GM18511 (cell line): Measurements from ENCODE around the gene GPHN.
A peak's percentile ranks its signal among the peaks of the same experiment; 100 is the strongest.
"Not testable (repeated sequence)": the region's sequence is repeated elsewhere in the genome, so short reads cannot be mapped to it uniquely, and the experiment has no call there.

Source experiments
- ATAC-seq: cut with Tn5 transposase; IDR thresholded peaks from one replicate; pipeline ENCODE4 v1.9.1; 2021; ENCODE audit warnings: mild to moderate bottlenecking, moderate library complexity; ENCODE audit not compliant: unreplicated experiment

GPHN gene

DNA sequence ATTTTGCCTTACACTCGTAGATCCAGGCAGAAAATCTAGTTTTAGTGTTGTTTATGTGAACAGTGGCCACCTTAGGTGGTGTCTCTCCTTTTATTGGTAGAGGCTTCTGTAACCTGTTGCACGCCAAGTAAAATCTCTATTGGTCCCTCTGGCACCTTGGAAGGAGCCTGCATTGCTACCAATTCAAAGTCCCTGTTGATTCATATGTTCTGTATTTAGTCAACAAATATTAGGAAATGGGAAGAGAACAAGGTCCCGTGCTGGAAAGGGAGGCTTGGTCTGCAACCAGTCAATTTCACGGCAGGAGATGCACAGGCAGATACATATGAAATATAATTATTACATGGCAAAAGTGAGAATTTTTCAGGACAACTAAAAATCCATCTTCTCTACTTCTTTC is 6.4 kb upstream of the GPHN start:
- ATAC-seq: no peak

DNA sequence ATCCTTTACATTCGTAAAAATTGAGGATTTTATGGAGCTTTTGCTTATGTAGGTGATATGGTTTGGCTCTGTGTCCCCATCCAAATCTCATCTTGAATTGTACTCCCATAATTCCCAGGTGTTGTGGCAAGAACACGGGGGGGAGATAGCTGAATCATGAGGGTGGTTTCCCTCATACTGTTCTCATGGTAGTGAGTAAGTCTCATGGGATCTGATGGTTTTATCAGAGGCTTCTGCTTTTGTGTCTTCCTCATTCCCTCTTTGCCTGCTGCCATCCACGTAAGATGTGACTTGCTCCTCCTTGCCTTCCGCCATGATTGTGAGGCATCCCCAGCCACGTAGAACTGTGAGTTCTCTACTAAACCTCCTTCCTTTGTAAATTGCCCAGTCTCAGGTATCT is 5.1 kb upstream of the GPHN start:
- ATAC-seq: not testable (repeated sequence)

DNA sequence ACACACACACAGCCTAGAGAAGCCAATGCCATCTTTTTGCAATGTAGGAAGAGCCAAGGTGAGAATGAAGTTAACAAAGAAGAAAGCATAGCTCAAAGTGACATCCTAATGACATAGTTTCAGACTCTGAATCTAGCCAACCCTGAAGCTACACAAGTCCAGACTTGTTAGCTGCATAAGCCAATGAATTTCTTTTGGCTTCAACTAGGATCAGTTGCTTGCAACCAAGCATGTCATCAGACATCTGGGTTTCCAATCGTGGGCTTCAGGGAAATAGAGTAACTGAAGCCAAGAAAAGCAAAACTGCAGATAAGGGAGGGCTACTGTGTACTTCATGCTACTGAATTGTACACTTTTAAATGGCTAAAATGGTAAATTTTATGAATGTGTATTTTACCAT is 4.4 kb upstream of the GPHN start:
- no peak for ATAC-seq

DNA sequence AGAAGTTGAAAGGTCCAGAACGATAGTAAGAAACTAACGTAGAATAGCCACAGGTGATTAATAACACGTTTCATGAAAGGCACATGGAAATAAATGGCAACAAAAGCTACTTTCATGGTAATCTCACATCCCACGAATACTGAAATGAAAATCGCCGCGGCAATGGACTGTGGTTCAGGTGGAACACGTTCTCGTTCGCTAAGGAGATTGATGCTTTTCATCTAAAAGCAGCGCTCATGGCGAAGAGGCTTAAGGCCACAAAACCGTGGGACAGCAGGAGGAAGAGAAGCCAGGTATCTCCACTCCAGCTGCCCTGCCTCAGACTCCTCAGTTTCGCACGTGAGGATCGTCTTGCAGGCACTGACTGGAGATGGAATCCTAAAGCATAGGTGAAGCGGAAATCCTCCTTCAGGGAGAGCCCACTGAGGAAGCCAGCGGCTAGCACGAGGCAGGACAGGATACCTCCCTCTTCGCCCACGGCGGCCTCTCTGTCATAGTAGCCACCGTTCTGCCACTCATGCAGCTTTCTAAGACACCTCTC is 696 bp upstream of the GPHN start:
- ATAC-seq: peak; percentile 23

DNA sequence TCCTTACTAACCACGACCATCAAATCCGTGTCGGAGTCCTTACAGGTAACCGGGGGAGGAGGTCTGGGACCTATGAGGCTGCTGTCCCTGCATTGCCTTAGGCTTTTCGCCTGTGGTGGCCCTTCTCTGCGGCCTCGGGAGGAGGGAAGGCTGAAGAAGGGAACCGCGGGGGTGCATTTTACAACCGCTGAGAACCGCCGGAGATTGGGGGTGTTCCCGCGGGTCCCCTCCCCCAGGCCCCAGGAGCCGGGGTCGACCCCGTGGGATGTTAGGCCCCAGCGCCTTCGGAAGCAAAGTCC is 549 bp downstream of the GPHN start:
- no peak for ATAC-seq

DNA sequence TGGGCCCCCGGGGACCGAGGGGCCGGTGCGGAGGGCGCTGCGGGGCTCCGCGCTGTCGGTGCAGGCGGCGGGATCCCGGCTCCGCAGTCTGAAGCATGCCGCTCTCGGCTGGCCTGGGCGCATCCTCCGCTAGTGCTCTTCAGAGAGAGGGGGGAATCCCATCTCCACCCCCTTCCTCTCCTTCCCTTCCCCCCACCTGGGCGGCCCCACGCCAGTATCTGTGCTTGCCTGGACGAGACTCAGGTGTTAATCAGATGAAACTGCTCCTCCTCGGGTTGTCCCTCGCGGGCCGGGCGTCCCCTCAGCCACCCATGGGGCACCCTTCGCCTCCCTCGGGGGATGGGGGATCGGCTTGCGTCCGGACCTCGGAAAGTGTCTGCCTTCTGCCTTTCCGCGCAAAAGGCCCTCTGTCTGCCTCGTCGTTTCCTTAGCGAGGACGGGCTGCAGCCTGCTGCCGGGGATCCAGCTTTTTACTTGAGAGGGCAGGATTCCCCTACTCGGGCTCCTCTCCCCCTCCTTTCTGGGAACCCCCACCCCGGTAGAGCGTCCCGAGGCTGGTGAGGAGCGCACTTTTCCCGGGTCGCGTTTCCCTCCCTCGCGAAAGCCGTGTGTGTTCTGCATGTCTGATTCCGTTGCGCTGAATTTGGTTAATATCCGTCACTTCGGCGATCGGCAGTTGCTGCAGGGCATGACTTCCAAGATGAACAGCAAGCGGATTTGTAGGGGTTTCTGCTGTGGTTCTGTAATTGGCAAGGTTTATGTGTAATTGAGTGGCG is 1.1 kb downstream of the GPHN start:
- ATAC-seq: peak; percentile 30

DNA sequence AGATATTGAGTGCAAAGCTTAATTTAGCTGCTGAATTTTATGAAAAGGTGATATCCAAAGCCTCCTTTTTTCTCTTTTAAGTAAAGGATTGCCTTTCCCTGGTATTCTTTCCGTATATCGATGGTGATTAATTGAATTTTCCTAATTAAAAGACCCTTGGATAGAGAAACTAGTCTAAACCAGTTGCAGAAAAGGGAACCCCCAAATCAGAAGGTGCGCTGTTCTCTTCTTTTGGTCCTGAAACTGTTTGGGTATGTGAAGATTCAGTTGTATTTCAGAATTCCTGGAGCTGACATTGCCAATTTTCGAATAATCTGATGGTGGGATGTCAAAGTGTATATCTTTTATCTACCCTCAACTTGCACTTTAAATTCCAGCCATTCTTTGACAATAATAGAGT is 1.9 kb downstream of the GPHN start:
- ATAC-seq: no peak

DNA sequence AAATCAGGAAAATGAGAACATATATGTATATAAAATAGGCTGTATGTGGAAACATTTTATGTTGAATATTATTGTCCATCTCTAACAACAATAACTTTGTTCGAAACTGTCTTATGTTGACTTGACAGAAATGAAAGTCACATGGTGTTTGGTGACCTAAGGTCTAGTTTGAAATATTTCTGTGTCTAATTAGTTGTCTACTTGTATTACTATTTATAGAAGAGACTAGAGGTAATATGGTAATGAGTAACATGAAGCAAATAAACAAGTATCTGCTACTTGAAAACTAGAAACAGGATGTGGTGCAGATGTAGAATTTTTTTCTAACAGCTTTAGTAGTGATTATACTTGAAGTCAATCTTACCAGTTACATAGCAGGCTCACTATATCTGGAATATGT is 3.9 kb downstream of the GPHN start:
- ATAC-seq: no peak

DNA sequence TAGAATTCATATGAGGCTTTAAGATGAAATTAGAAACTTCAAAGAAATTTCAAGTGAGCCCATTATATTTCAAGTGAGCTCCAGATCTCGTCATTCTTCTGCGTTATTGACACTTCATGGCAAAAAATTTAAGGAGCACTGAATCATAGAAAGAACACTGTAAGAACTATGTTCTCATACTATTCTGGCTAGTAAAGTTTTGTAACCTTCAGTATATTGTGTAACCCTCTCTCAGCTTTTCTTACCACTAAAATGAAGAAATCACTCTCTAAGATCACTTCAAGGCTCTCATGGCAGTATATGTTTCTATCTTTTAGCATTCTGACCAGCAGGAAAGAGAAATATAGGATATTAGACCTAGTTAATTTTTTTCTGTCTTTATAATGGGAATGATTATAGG is 6.3 kb downstream of the GPHN start:
- ATAC-seq: no peak

DNA sequence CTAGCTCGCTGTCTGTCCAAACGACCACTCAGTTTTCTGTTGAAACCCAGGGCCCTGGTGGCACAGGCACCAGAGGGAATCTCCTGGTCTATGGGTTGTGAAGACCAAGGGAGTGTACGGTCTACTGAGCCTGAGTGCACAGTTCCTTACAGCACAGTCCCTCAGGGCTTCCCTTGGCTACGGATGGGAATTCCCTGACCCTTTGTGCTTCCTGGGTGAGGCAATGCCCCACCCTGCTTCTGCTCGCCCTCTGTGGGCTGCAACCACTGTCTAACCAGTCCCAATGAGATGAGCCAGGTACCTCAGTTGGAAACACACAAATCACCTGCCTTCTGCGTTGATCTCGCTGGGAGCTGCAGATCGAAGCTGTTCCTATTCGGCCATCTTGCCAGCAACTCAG is 22.6 kb downstream of the GPHN start:
- ATAC-seq: no peak

DNA sequence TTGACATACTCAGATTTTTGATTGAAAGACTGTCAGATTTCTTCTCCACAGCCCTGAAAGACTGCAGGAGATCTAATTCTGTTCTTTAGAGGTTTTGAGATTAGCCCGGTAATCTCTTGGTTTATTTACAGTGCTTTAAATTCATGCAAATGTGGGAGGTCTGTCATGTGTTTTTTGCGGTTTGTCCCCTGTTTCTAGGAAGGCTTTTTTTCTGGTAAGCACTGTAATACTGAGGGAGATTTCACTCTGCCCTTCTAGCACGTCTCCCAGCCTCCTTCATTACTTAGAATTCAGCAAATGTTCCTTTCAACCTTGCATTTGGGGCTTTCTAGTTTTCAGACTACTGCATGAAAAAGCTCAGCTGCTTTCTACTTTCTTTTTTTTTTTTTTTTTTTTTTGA is 31.1 kb downstream of the GPHN start:
- ATAC-seq: no peak

DNA sequence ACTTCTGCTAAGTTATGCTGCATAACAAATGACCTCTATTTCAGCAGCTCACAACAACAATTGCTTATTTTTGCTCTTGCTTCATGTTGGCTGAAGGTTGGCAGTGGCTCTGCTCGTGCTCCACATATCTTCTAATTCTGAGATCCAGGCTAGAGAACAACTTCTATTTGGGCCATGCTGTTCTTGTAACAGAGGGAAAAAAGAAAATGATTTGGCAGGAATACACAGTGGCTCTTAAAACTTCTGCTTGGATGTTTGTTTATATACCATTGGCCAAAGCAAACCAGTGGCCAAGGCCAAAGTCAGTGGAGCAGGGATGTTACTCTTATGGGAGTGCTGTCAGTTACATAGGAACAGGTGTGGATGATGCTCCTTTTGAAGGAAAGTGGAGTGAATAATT is 32.1 kb downstream of the GPHN start:
- ATAC-seq: no peak

DNA sequence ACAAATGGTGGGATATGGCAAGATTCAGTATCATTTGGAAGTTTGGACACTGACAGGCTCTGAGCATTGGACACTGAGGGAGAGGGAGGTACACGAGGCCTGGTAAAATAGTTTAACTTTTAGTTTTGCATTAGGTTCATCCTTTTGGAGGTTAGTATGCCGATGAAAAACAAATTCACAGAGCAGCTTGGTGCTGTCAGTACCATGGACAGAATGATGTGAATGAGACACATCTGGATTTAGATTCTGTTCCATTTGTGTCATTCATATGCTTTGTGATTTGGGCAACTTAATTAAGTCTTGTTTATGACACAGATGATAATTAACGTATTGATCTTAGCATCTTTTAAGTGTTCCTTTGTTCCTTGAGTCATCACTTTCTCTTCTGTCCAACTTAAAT is 33.7 kb downstream of the GPHN start:
- ATAC-seq: no peak

DNA sequence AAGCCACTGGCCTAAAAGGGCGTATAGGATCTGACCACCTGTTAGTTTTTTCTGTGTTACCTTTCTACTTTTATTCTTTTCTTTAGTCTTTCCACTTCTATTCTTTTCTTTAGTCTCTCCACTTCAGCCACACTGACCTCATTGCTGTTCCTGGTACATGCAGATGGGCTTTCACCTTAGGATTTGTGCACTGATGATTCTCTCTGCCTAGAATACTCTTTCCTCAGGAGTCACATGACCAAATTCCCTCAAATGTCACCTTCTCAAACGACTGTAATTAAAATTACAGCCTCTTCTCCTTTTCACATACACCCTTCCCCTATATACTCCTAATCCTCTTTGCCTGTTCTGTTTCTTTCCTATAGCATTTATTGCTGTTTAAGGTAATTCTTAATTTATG is 36.0 kb downstream of the GPHN start:
- ATAC-seq: no peak

DNA sequence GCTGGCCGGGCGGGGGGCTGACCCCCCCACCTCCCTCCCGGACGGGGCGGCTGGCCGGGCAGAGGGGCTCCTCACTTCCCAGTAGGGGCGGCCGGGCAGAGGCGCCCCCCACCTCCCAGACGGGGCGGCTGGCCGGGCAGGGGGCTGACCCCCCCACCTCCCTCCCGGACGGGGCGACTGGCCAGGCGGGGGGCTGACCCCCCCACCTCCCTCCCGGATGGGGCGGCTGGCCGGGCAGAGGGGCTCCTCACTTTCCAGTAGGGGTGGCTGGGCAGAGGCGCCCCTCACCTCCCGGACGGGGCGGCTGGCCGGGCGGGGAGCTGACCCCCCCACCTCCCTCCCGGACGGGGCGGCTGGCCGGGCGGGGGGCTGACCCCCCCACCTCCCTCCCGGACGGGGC is 37.2 kb downstream of the GPHN start:
- ATAC-seq: not testable (repeated sequence)

DNA sequence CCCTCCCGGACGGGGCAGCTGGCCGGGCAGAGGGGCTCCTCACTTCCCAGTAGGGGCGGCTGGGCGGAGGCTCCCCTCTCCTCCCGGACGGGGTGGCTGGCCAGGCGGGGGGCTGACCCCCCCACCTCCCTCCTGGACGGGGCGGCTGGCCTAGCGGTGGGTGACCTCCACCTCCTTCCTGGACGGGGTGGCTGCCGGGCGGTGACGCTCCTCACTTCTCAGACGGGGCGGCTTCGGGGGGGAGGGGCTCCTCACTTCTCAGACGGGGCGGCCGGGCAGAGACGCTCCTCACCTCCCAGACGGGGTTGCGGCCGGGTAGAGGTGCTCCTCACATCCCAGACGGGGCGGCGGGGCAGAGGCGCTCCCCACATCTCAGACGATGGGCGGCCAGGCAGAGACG is 37.8 kb downstream of the GPHN start:
- not testable (repeated sequence) for ATAC-seq

DNA sequence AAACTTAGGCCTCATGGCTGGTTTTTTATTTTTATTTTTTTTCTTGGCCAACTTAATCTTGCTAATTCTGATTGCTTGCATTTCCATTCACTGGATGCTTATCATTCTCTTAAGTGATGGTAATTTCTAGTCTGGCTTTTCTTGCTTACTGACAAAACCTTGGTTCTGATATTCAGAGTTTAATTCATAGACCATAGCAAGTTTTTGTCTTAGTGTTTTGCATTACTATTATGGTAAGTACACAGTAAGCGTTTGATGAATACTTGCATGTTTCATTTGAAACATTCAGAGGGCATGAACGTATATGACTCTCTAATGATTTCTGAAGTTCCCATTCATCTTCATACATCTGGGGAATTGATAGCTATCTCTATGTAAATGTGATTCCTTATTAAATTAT is 55.8 kb downstream of the GPHN start:
- no peak for ATAC-seq

DNA sequence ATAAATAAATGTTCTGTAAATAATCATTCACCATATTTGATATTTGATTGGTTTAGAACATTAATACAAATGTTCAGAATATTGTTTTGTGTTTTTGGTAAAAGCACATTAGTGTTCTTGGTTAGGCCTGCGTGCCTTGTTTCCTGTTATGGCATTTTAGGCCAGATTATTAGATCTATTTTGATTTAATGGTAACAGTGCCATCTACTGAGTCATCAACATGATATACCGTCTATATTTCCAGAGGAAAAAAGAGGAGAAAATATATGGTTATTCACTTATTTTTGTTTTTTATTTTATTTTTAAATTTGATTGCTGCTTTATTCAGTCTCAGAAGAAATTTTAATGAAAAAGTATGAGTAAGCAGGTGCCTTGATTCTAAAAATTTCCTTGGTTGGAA is 60.3 kb downstream of the GPHN start:
- ATAC-seq: no peak

DNA sequence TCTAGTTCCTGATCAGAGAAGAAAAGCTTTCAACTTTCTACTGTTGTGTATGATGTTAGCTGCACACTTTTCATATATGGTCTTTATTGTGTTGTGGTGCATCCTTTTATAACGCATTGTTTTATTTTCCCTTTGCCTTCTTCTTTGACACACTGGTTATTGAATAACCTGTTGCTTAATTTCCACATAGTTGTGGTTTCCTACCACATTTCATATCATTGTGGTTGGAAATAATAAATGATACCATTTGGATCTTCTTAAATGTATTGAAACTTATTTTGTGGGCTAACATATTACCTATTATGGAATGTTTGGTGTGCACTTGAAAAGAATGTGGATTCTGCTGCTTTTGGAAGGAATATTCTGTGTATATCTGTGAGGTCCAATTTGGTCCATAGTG is 64.9 kb downstream of the GPHN start:
- ATAC-seq: no peak

DNA sequence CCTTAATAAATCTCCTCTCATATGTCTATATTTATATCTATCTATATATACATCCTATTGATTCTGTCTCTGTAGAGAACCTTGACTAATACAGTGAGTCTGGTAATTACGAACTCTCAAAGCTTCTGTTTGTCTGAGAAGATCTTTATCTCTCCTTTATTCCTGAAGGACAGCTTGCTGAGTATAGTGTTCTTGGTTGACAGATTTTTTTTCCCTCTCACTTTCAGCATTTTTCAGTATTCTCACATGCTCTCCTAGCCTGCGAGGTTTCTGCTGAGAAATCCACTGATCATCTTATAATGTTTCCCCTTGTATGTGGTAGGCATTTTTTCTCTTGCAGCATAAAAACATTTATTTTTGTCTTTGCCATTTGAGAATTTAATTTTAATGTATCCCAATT is 67.1 kb downstream of the GPHN start:
- ATAC-seq: no peak

DNA sequence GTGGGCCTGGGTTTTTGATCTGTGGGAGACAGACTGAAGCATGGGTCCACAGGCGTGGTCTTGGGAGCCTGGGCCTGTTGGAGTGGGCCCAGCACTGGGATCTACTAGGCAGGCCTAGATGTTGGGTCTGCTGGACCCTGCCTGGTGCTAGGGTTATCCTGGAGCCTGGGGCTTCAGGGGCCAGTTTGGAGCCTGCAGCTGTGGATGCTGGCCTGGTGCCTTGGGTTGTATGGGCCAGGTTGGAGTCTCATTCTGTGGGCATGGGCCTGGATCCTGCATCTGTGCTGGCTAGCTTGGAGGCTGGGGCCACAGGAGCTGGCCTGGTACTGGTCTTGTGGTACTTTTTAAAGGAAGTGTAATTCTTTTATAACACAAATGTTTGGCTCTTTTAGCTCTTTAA is 68.0 kb downstream of the GPHN start:
- no peak for ATAC-seq

DNA sequence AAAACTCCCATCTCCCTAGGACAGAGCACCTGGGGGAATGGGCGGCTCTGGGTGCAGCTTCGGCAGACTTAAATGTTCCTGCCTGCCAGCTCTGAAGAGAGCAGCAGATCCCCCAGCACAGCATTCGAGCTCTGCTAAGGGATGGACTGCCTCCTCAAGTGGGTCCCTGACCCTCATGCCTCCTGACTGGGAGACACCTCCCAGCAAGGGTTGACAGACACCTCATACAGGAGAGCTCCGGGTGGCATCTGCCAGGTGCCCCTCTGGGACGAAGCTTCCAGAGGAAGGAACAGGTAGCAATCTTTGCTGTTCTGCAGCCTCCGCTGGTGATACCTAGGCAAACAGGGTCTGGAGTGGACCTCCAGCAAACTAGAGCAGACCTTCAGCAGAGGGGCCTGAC is 79.8 kb downstream of the GPHN start:
- ATAC-seq: not testable (repeated sequence)

DNA sequence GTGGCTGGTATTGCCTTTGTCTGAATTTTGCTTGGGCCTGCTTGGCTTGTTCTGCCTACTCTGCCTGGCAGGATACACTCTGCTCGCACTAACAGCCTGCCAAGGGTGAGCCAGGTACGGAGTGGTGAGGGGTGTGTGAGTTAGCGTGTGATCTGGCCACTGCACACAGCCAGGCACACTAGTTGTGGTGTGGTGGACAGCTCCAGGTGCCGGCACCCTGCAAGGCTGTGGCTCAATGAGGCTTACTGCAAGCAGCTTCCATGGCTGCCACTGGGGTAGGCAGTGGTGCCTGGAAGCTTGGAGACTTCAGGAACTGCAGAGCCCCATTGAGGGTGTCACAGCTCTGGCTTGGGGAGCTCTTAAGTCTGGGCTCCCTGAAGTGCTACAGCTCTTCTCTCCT is 87.4 kb downstream of the GPHN start:
- no peak for ATAC-seq
